Stimulated activated CD4-positive, alpha-beta T cell treated with anti-CD3 and anti-CD28 coated beads, Interleukin-15, amount 100 ng/mL, for 24 hours (primary cell): Measurements from ENCODE around the gene PKD2L1.
A peak's percentile ranks its signal among the peaks of the same experiment; 100 is the strongest.
"Not testable (repeated sequence)": the region's sequence is repeated elsewhere in the genome, so short reads cannot be mapped to it uniquely, and the experiment has no call there.

Experiments used
- DNase-seq: peaks from one replicate; pipeline ENCODE4 v3.0.0-alpha.2; 2020

Gene PKD2L1

DNA sequence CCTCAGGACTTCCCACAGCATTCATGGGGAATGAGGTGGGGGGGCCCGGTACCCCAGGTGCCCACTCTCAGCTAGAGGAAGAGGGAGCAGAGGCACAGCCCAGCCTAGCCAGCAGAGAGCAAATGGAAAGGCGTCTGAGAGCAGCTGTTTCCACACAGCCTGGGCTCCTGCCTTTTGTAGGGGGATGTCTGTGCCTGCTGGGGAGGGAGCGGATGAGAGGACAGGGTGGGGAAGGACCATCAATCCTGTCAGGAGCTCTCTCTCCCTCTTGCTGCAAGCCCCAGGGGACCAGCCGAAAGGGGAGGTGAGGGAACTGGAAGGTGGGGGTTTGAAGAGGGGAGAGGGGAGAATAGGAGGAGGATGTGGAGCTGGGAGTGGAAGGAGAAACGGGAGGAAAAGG lies at the start of gene PKD2L1:
PKD2L1 (minus strand) TSS at position 150 of the 400 bp plus-strand sequence; CDS start at position 25, 125 bp downstream.
- no peak for DNase-seq

DNA sequence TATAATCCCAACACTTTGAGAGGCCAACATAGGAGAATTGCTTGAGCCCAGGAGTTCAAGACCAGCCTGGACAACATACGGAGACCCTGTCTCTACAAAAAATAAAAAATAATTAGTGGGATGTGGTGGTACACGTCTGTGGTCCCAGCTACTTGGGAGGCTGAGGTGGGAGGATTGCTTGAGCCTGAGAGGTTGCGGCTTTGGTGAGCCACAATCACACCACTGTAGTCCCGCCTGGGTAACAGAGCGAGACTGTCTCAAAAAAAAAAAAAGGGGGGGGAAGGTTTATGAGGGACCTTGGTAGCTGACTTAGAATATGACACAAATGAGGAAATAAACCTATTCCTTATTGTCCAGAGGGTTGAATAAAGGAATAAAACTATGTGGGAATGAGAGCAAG lies 47.8 kb upstream of the PKD2L1 start:
- no peak for DNase-seq

DNA sequence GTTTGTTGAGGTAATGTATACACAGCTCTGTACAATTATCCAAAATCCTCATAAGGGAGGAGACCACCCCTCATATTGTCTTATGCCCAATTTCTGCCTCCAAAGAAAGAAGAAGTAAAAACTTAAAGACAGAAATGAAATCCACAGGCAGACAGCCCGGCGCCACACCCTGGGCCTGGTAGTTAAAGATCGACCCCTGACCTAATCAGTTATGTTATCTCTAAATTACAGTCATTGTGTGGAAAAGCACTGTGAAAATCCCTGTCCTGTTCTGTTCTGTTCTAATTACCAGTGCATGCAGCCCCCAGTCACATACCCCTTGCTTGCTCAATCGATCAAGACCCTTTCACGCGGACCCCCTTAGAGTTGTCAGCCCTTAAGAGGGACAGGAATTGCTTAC lies 46.6 kb upstream of the PKD2L1 start:
- not testable (repeated sequence) for DNase-seq

DNA sequence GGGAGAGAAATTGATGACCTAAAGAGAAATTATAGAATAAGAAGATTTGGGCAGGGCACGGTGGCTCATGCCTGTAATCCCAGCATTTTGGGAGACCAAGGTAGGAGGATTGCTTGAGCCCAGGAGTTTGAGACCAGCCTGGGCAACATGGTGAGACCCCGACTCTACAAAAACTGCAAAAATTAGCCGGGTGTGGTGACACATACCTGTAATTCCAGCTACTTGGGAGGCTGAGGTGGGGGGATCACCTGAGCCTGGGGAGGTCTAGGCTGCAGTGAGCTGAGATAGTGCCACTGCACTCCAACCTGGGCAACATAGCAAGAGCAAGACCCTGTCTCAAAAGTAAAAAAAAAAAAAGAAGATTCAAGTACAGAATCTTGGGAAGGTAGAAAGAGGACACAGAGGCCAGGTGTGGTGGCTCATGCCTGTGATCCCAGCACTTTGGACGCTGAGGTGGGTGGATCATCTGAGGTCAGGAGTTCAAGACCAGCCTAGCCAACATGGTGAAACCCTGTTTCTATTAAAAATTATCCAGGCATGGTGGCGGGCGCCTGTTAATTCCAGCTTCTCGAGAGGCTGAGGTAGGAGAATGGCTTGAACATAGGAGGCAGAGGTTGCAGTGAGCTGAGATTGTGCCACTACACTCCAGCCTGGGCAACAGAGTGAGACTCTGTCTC lies 44.8 kb upstream of the PKD2L1 start:
- not testable (repeated sequence) for DNase-seq

DNA sequence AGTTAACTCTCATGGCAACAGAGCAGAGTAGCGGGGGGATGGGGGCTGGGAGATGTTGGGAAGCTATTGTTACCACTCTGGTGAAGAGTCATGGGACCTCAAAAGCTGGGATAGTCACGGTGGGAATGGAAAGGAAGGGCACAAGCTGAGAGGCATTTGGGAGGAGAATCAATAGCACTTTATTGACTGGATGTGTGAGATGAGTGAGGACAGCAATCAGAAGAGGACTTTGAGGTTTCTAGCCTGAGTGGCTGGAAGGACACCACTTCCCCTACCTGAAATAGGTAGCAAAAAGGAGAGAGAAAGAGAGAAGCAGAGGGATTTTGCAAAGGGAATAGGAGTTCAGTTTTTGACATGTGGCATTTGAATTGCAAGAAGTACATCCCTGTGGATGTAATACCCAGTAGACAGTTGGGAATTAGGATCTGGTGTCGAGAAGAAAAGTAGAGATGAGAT lies 44.2 kb upstream of the PKD2L1 start:
- DNase-seq = no peak

DNA sequence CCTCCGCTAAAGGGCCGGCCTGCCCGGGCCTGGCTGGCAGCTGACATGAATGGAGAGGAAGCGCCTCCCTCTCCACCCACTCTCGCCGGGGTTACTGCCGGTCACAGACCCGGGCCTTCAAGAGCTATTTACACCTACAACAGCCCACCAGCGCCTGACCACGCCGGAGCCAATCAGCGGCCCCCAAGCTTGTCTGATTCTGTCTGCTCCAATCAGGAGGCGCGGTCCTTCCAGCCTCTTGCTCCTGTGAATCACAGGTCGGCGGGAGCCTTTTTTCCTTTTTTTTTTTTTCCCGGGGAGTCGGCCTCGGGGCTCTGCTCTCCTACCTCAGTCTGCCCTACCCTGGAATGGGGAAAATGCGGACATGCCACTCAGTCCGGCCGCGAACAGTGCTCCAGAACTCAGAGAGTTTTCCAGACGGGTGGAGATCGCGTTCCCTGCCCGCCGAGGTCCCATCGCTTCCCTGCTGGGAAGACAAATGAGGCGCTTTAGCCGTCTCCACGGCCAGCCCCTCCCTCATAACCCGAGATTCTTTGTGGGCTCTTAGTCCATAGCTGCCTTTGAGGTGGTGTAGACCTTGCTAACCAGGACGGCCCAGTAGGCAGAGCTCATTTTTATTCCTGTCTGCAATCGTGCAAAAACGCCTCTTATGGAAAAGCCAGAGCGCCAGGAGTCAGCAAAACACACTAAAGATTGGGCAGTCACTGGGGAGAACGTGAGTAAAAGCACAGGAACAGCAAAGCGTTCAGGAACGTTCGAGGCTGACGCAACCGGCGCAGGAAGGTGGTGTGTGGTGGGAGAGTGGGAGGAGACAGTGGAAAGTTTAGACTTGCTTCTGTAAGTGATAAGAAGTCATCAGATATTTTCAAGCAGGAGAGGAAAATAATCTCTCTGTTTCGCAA lies 43.5 kb upstream of the PKD2L1 start:
- peak; percentile 97 for DNase-seq

DNA sequence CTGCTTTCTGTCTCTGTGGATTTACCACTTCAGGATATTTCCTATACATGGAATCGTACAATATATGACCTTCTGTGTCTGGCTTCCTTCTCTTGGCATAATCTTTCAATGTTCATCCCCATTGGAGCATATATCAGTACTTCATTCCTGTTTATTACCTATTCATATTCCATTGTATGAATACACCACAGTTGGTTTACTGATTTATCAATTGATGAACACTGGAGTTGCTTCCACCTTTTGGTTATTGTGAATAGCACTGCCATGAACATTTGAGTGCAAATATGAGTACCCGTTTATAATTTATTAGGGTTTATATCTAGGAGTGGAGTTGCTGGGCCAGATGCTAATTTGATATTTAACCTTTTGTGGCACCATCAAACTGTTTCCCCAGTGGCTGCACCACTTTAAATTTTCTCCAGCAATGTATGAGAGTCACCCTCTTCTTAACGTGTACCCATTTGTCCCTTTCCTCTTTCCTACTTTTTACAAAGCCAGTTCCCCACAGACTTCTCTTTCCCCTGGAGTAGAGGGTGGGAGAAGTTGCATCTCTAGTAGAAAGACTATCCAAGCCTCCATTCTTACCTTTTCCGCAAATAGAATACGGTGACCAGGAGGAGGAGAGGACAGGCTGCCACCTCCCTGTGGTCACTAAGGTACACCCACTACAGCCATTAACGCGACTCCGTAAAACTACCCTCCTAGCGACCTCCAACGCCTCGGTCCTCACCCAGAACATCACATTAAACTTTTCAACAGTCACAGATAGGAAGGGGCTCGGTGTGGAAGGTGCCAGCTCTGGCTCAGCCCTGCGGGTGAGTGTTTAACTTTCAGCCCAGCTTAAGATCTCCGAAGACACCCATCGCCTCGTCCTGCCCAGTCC lies 42.6 kb upstream of the PKD2L1 start:
- no peak for DNase-seq

DNA sequence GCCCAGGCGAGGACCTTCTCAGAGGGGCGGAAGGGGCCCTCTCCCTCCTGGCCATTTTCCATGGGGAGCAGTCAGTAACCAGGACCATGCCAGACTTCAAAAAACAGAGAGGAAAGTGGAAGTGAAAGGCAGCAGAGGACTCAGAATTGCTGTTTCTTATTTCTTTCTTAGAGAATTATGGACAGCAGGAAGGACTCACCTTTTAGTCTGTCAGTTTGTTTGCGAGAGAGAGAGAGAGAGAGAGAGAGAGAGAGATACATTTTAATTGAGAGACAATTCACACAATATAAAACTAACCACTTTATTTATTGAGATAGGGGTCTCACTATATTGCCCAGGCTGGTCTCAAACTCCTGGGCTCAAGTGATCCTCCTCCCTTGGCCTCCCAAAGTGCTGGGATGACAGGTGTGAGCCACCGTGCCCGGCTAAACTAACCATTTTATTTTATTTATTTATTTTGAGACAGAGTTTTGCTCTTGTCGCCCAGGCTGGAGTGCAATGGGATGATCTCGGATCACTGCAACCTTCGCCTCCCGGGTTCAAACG lies 41.5 kb upstream of the PKD2L1 start:
- no peak for DNase-seq

DNA sequence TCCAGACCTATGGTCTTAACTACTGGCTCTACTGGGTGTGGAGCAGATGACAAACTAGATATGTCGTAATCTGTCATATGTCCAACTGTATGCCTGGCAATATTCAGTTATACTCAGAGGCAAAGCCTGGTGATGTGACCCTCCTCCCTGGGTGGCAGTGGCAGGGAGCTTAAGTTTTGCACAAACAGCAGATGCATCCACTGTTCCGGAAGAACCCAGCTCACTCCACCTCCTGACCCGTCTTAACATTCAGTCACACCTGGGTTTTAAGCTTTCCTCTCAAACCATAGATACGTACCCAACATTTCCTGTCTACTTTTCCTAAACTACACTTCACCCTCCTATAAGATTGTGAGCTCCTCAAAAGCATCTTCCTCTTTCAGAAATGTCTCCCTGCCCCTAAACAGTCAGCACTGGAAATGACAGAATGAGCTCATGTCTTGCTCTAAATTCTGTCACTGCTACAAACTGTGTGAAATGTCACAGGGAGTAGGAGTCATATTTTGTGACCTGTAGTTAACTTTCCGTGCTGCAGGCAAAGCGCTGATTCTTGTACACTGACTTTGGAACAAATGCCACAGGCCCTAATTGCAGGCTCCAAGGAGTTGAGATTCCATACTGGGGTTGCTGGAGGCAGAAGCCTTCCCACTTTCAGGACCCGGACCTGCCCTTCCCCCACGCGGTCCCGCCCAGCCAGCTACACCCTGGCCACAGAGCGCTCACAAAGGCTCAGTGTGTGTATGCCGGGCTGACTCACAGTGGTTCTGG lies 40.9 kb upstream of the PKD2L1 start:
- peak; percentile 82 for DNase-seq

DNA sequence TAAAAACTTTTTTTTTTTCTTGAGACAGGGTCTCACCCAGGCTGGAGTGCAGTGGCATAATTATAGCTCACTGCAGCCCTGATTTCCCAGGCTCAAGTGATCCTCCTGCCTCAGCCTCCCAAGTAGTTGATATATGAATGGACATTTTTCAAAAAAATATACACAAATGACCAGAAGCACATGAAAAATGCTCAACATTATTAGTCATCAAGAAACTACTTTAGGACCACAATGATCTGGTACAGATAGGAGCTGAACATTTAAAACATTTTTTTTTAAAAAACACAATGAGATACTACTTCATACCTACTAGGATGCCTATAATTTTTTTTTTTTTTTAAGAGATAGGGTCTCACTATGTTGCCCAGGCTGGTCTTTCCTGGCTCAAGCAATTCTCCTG lies 38.7 kb upstream of the PKD2L1 start:
- DNase-seq = no peak

DNA sequence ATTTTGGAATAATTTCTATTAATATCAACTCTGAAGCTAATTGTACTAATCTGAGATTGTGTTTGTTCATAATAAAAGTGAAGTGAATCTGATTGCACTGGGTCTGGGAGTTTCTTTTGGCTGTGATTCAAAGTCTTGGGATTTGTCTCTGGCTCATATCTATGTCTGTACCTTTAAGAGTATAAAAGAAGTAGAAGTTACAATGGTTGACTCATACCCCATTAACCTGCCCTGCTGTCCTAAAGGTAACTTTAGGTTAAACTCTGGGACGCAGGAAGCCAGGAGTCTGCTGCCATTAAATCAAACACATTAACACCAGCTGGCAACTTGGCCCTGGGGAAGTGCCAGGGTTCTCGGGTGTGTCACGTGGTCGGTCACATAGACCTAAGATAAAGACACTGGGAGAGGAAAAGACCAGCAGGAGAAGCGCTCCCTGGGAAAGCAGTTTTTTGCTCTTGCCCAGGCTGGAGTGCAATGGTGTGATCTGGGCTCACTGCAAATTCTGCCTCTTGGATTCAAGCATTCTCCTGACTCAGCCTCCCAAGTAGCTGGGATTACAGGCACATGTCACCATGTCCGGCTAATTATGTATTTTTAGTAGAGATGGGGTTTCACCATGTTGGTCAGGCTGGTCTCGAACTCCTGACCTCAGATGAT lies 34.8 kb upstream of the PKD2L1 start:
- no peak for DNase-seq

DNA sequence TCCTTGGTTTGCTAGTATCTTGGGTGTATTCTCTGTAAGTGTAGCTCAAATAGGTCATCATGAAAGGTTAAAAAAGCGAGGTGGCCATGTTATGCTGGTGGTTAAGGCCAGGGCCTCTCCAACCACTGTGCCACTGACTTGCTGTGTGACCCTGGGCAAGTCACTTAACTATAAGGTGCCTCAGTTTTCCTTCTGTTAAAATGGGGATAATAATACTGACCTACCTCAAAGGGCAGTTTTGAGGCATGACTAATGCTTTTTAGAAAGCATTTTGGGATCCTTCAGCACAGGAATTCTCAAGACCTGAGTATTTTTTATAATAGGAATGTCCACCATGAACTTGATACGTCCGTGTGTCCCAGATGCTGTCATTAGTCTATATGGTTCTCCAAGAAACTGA lies 34.1 kb upstream of the PKD2L1 start:
- no peak for DNase-seq

DNA sequence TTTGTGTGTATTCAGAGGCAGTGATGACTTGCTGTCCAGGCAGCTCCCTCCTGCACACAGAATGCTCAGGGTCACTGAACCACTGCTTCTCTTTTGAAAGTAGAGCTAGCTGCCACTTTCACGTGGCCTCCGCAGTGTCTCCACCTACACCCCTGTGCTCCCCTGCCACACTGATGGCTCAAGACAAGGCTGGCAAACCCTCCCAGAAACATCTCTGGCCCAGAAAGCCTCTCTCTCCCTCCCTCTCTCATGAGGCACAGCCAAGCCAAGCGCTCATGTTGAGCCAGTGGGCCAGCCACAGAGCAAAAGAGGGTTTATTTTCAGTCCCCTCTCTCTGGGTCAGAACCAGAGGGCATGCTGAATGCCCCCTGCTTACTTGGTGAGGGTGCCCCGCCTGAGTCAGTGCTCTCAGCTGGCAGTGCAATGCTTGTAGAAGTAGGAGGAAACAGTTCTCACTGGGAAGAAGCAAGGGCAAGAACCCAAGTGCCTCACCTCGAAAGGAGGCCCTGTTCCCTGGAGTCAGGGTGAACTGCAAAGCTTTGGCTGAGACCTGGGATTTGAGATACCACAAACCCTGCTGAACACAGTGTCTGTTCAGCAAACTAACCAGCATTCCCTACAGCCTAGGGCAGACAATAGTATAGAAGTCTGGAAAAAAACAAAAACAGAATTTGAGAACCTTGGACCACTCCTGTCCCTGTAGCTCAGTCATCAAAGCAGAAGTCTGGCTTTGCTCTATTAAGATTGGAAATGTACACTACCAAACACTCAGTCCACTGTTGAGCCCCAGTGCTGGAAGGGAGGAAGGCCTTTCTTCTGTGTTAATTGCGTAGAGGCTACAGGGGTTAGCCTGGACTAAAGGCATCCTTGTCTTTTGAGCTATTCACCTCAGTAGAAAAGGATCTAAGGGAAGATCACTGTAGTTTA lies 32.8 kb upstream of the PKD2L1 start:
- no peak for DNase-seq

DNA sequence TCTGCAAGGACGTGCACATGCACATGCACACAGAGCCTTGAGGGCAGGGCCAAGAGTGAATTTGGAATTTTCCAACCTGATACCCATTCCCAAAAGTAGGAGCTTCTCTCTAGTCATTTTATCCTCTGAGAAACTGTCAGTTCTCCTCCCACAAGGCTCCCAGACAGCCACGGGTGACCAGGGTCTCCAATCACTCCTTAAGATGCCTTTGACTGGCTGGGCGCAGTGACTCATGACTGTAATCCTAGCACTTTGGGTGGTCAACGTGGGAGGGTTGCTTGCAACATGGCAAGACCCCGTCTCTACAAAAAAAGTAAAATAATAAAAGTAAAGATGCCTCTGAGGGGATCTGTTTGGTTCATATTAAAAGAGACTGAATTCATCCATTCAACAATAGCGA lies 30.2 kb upstream of the PKD2L1 start:
- DNase-seq = no peak

DNA sequence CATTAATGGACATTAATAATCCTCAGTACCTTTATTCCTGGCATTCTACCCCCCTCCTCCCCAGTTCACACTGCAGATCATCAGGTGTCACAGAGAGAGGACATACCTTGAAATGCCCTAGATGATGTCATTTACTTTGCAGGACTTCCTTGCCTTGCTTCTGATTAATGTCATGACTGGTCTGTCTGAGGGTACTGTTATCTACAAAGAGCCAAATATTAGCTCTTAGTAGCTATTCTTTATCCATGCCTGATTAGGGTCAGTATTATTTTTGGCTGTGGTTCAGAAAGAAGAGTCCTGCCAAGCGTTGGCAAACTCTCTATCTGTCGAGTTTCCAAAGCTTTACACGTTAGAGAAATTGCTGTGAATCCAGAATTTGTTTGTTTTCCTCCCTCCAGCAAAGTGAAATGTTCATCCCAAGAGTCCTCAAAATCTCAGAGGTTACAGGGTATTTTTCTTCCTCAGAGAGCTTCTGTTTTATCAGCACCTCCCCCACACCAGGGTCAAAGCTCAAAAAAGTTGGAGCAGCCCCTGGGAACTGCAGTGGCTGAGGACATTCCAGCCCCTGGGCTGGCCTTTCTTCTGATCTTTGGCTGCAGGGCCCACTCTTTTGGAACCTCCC lies 29.6 kb upstream of the PKD2L1 start:
- no peak for DNase-seq

DNA sequence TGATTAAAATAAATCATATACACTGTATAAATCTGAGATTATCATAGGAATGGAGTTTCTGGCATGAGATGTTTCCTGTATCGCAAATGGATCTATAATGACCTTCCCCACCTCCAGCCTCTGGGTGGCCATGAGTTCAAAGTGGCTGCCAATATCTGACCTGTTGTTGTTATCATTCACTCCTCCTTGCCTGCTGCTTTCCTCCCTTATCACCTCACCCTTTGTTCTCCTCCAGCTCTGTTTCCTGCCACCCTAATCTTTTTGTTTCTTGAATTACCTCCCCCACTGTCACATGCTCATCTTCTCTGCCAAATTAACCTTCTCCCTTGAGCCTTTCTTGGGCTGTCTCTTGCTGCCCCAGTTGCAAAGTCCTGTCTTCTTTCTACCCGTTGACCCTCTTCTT lies 29.0 kb upstream of the PKD2L1 start:
- no peak for DNase-seq

DNA sequence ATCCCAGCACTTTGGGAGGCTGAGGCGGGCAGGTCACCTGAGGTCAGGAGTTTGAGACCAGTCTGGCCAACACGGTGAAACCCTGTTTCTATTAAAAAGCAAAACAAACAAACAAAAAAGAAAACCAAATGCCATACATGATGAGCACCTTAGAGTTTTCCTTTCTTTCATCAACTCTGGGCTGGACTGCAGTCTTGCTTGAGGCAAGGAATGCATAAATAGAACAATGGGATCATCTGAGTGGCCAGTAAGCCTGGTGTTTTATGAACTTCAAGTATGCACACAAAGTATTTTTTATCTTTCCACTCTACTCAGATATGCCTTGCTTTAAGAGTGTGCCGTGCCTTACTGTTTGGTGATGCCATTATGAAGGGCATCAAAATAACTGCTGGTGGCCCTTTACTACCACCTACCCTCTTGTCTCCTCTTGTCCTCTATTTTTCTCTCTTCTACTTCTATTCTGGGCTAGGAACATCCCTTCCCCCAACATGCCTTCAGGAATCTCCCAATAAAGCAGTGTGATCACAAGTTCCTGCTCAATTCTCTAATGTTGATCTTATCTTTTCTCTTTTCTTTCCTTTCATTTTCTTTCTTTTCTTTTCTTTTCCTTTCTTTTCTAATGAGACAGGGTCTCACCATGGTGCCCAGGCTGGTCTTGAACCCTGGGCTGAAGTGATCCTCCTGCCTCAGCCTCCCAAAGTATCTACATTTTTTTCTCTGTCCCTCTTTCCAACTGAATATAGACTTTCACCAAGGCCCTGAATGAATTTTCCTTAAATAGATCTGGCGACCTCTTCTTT lies 27.2 kb upstream of the PKD2L1 start:
- no peak for DNase-seq

DNA sequence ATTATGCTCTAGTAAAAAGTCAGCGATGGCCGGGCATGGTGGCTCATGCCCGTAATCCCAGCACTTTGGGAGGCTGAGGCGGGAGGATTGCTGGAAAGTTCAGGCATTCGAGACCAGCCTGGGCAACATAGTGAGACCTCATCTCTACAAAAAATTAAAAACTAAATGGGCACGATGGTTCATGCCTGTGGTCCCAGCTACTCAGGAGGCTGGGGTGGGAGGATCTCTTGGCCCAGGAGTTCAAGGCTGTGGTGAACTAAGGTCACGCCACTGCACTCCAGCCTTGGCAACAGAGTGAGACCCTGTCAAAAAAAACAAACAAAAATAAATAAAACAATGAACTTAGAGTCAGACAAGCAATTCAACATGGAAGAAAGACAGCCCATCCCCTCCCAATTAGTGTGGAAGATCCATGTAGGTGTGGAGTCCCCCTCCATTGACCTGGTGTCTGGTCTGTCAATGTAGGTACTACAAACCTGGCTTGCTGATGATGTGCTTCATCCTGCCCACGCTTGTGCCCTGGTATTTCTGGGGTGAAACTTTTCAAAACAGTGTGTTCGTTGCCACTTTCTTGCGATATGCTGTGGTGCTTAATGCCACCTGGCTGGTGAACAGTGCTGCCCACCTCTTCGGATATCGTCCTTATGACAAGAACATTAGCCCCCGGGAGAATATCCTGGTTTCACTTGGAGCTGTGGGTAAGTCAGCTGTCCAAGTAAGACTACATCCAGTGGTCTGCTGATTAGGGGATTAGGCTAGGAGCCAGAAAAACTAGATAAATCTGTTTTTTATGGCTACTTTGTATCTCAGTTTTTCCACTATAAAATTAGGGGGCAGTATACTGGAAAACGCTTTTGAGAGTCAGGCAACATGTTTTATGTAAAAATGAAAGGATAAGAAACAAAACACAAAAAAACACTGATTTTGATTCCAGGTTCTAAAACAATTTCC lies 26.3 kb upstream of the PKD2L1 start:
- no peak for DNase-seq
